Measurements from ENCODE around the gene ACSS1.

DNA sequence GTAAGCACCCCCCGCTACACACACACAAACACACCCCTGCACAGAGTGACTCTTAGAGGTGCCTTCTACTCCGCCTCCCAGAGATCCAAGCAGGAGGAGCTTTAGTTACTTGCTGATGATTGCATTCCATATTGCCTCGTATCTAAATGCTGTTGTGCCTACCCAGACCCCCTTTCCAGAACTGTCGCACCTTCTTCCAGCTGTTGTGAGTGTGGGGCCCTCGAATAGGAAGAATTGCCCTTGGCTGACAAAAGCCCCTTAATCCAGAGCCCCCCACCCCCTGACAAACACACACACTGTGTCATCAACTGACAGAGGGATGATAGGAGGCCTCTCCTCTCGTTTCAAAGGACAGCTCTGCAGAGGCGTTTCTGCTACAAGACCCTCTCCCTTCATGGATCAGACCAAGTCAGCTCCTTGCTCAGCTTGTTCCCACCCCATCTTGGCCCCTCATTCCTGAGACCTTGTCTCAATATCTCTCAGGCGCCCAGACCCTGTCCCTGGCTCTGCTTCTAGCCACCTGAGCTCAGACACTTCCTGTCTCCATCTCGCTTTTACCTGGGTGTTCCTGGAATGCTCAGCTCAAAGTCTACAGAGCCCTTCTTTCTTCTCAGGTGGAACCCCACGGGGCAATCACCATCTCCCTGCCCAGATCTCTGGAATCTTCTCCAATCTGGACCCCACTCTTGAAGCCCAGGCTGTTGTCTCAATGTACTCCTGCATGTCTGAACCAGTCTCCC is 28.0 kb upstream of the ACSS1 start:
- TF ChIP-seq, protein P1, sequence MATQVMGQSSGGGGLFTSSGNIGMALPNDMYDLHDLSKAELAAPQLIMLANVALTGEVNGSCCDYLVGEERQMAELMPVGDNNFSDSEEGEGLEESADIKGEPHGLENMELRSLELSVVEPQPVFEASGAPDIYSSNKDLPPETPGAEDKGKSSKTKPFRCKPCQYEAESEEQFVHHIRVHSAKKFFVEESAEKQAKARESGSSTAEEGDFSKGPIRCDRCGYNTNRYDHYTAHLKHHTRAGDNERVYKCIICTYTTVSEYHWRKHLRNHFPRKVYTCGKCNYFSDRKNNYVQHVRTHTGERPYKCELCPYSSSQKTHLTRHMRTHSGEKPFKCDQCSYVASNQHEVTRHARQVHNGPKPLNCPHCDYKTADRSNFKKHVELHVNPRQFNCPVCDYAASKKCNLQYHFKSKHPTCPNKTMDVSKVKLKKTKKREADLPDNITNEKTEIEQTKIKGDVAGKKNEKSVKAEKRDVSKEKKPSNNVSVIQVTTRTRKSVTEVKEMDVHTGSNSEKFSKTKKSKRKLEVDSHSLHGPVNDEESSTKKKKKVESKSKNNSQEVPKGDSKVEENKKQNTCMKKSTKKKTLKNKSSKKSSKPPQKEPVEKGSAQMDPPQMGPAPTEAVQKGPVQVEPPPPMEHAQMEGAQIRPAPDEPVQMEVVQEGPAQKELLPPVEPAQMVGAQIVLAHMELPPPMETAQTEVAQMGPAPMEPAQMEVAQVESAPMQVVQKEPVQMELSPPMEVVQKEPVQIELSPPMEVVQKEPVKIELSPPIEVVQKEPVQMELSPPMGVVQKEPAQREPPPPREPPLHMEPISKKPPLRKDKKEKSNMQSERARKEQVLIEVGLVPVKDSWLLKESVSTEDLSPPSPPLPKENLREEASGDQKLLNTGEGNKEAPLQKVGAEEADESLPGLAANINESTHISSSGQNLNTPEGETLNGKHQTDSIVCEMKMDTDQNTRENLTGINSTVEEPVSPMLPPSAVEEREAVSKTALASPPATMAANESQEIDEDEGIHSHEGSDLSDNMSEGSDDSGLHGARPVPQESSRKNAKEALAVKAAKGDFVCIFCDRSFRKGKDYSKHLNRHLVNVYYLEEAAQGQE (IDR thresholded peaks at IDR 0.05; ENCODE audit: insufficient replicate concordance, low read depth) = no peak
- TF ChIP-seq, protein P2, sequence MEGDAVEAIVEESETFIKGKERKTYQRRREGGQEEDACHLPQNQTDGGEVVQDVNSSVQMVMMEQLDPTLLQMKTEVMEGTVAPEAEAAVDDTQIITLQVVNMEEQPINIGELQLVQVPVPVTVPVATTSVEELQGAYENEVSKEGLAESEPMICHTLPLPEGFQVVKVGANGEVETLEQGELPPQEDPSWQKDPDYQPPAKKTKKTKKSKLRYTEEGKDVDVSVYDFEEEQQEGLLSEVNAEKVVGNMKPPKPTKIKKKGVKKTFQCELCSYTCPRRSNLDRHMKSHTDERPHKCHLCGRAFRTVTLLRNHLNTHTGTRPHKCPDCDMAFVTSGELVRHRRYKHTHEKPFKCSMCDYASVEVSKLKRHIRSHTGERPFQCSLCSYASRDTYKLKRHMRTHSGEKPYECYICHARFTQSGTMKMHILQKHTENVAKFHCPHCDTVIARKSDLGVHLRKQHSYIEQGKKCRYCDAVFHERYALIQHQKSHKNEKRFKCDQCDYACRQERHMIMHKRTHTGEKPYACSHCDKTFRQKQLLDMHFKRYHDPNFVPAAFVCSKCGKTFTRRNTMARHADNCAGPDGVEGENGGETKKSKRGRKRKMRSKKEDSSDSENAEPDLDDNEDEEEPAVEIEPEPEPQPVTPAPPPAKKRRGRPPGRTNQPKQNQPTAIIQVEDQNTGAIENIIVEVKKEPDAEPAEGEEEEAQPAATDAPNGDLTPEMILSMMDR (IDR thresholded peaks at IDR 0.05; ENCODE audit: insufficient read depth, low read length) = no peak
- TF ChIP-seq POLR2AphosphoS5 (IDR thresholded peaks at IDR 0.05; ENCODE audit: low read depth) = no peak
- TF ChIP-seq SPI1 (IDR thresholded peaks at IDR 0.05; ENCODE audit: borderline replicate concordance, low read depth) = no peak
